ENCODE measurements around the gene MIGA1.
"Not testable (repeated sequence)": the region's sequence is repeated elsewhere in the genome, so short reads cannot be mapped to it uniquely, and the experiment has no call there.

Gene MIGA1

DNA sequence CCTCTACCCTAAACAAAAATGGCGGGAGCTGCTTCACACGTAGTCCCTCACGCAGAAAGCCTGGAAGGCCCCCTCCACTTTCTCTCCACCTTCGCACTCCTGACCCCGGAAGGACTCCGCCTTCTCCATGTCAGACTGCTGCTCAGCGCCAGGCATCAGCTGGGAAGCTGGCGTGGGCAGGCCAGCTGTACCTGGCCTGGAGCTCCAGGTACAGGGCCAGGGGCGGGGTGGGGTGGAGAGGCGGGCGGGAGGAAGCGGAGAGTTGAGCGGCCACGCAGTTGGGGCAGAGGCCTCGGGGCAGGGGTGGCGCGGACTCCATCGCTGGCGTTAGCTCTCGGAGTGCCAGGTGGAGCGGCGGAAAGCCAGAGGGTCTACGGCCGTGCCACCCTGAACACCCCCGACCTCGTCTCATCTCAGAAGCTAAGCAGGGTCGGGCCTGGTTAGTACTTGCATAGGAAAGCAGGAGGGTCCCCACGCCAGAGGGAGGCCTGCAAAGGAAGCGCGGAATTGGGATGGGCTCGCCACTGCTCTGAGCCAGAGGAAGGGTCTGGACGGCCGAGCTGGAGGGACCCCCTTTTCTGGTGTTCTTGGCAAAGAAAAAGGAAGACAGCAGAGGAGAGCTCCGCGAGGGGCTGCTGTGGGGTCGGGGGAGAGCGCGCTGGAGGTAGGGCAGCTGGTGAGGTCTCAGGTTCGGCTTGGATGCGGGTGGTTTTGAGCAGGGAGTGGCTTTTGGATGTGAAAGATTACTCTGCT is at the start of gene MIGA1:
Gene MIGA1 (plus strand): TSS at position 121 of the 753 bp plus-strand sequence. CDS start 3,604 bp downstream, outside the sequence.
- peak; percentile 25 to 97 (median 86) for DNase-seq

GRCh38 chr1:77732090-77732489 is 47.4 kb upstream of the MIGA1 start:
- no peak for DNase-seq

DNA sequence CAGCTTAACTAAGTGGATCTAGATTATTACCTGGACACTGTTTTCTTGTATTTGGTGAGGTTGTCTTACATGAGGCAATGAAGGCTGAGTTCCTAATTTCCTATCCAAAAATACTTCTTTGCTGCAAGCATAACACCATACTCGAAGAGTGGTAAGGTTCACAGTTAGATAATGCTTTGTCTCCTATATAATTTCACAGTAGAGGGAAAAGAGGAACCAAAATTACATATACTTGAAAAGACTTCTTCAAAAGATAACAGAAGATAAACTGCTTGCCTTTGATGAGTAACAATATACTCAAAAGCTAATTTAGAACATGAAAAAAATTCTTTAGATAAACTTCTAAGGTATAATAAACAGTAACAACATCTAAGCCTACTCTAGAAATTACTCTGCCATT is 40.2 kb upstream of the MIGA1 start:
- DNase-seq = no peak

GRCh38 chr1:77741316-77741715 is 38.1 kb upstream of the MIGA1 start:
- DNase-seq = no peak

DNA sequence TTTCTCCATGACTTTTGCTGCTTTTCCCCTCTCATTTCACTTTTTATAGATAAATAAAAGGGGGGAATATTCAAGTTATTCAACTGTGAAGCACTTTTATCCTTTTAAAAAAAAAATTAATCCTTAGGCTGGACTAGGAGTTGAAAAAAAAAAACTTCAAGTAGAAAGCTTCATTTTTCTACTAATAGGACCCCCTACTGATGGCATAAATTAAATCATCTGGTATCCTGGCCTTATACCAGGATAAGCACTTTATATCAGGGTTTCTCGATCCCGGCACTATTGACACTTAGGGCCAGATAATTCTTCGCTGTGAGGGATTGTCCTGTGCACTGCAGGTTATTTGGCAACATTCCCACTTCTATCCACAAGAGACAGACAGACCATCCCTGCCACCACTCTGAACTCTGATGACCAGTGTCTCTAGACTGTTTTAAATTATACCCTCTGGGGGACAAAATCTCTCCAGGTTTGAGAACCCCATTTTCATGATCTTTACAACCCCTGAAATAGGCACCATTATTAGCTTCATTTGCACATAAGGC is 37.4 kb upstream of the MIGA1 start:
- DNase-seq = no peak

DNA sequence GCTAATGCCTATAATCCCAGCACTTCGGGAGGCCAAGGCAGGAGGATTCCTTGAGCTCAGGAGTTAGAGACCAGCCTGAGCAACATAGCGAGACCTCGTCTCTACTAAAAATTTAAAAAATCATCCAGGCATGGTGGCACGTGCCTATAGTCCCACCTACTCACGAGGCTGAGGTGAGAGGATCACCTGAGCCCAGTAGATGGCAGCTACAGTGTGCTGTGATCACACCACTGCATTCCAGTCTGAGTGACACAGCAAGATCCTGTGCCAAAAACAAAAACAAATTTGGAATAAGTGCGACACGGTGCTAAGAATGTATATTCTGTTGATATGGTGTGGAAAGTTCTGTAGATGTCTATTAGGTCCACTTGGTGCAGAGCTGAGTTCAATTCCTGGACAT is 34.9 kb upstream of the MIGA1 start:
- no peak for DNase-seq

DNA sequence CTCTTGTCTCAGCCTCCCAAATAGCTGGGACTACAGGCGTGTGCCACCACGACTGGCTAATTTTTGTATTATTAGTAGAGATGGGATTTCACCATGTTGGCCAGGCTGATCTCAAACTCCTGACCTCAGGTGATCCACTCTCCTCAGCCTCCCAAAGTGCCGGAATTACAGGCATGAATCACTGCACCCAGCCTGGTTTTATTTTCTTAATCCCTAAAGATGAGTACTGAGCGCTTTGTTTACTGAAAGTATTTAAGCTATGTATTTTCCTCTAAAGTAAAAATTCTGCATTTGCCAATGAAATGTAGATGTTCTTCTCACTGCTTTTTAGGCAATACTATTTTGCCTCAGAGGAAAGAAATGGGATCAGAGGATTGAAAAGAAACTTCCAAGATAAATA is 30.0 kb upstream of the MIGA1 start:
- DNase-seq = not testable (repeated sequence)

DNA sequence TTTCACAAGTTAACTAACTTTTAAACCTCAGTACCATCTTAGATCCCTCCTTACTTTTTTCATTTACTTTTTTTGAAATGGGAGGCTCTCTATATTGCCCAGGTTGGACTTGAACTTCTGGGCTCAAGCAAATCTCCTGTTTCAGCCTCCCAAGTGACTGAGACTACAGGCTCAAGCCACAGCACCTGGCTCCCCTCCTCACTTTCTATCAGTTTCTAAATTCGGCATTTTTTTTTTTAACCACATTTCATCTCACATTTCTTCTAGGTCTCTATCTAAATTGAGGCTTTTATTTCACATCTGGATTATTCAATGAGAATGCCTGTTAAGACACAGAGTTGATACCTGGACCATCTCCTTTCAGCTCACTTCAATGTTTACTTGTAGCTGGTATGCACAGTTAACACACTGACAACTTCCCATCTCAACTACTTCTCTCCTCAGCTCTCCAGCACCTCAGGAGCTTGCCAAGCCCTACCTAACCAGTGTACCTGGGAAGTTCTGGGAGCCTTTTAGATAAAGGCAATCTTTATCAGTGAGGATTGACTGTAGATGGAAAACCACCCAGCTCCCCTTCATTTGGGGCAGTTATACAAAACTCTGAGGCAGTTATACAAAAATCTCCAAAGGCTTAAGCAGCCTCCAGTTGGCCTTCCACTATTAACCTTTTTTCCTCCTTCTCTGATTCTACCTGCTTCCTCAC is 23.2 kb upstream of the MIGA1 start:
- DNase-seq = no peak

- no peak for DNase-seq
These were observed 22.3 kb upstream of the MIGA1 start for GRCh38 chr1:77757066-77757584.

DNA sequence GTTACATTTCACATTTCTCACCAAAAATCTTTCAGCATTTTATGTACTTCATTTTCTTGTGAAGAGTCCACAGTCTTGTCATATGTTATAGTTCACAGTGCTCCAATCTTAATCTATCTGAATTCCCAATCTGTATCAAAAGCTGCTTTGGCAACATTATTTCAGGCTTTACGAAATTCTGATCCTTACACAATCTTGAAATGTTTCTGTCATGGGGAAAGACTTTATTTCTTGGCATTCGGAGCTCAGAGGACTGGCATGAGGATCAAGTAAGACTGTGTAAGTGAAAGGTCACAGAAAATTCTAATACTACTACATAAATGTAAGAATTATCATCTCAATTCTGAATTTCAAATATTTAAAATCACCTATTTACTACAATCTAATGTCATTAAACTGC is 21.8 kb upstream of the MIGA1 start:
- no peak for DNase-seq

- DNase-seq = peak in 57 of 58 donors; percentile 21 to 91 (median 80)
These were observed 20.1 kb upstream of the MIGA1 start, which contains the start of gene USP33 for GRCh38 chr1:77759071-77760028. Gene USP33 (minus strand): TSS chr1:77759852. CDS start chr1:77741697, 18,155 bp downstream.

DNA sequence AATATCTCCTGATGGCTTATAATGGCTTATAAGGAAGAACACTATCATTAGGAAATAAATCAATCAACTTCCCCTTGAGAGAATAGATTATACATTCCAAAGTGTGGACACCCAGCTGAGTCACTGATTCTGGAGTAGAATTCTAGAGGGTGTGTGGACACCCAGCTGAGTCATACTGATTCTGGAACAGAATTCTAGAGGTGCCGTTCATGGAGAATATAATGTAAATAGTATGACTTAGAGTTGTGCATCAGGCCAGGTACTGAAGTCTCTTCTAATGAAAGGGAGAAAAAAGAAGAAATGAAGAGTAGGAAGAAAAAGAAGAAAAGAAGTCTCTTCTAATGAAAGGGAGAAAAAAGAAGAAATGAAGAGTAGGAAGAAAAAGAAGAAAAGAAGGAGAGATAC is 17.4 kb upstream of the MIGA1 start:
- no peak for DNase-seq

GRCh38 chr1:77768006-77768405 is 11.4 kb upstream of the MIGA1 start:
- DNase-seq = no peak

GRCh38 chr1:77776007-77776700 is 3.3 kb upstream of the MIGA1 start:
- DNase-seq = no peak

- DNase-seq = no peak
These were observed 2.2 kb downstream of the MIGA1 start for GRCh38 chr1:77781683-77782082.

DNA sequence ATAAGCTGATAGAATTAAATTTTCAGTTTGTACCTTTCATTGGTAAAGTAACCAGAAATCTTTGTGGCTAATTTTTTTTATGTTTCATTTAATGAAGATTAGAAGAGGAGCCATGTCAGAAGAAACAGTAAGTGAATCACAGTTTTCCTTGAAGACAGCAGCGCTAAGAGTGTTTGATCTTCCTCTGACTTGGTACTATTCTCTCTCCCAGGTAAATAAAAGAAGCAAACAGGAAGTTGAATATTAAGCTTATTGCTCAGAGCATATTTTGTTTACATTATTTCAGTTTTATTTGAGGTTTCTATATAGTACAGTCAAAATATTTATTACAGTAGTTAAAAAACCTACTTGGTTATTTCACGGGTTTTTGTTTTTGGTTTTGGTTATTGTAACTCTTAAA is 3.7 kb downstream of the MIGA1 start:
- no peak for DNase-seq

- DNase-seq = not testable (repeated sequence)
These were observed 6.8 kb downstream of the MIGA1 start for GRCh38 chr1:77786093-77786741.

- no peak for DNase-seq
These were observed 15.1 kb downstream of the MIGA1 start for GRCh38 chr1:77794550-77794949.

GRCh38 chr1:77796695-77797405 is 17.4 kb downstream of the MIGA1 start:
- peak in 36 of 58 donors; percentile 1 to 77 (median 29) for DNase-seq

All from anterior cingulate cortex (tissue), 58 donors.